Hematopoietic multipotent progenitor cell treated with erythropoietin and hydrocortisone succinate and interleukin-3 and kit ligand, for 6 days (in vitro differentiated cells): ENCODE results near the gene TMEM184A.
"Not testable (repeated sequence)": the region's sequence is repeated elsewhere in the genome, so short reads cannot be mapped to it uniquely, and the experiment has no call there.

Experiments used
- DNase-seq: peaks from one replicate; pipeline ENCODE4 v3.0.0-alpha.2; 2015

The TMEM184A gene

GRCh38 chr7:1588978-1589377, 33.0 kb upstream of the TMEM184A start:
- DNase-seq, result no peak

DNA sequence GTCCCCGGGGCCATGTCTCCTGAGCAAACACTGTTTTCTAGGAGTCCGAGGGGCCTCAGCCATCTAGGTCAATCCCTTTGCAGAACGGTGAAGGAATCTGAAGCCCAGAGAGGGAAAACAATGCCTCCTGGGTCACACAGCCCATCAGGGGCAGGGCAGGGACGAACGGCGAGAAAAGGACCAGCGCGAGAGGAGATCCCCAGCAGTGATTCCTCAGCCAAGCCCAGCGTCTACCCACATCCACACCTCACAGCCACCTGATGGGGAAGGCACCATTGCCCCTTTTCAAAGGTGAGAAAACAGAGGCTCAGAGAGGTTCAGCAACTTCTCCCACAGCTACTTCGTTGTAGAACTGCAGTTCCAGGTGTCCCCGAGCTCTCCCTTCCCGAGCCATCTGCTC, 31.7 kb upstream of the TMEM184A start:
- DNase-seq, result no peak

GRCh38 chr7:1586827-1587705, 31.1 kb upstream of the TMEM184A start:
- no peak for DNase-seq

DNA sequence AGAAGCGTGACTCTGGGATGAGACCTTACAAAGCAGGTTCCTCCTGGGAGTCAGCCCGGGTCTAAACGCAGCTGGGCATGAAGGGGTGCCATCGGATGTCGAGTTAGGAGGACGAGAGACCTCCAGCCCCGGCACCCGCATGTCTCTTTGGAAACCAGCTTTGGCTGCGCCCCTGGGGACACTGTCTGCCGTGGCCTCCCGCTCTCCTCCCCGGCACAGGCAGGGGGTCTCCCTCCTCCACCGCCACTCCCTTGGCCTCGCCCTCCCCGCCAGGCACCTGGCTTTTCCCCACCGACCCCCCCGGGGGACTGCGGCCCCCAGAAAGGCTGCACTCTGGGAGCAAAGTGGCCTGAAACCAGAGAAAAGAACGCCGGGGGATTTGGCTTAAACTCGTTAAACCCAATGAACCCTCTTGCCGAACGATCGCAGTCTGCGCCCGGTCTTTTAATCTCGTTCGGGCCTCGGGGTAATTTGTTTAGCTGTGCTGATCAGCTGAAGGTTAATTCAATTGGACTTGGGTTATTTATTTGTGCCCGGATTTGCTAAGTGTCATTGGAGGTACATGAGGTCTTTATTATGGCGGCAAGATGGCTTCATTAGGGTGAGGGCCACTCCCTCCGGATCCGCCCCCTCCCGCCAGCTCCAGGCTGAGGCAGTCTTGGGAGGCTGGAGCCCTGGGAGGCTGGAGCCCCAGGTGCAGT, 30.3 kb upstream of the TMEM184A start:
- DNase-seq, result no peak

DNA sequence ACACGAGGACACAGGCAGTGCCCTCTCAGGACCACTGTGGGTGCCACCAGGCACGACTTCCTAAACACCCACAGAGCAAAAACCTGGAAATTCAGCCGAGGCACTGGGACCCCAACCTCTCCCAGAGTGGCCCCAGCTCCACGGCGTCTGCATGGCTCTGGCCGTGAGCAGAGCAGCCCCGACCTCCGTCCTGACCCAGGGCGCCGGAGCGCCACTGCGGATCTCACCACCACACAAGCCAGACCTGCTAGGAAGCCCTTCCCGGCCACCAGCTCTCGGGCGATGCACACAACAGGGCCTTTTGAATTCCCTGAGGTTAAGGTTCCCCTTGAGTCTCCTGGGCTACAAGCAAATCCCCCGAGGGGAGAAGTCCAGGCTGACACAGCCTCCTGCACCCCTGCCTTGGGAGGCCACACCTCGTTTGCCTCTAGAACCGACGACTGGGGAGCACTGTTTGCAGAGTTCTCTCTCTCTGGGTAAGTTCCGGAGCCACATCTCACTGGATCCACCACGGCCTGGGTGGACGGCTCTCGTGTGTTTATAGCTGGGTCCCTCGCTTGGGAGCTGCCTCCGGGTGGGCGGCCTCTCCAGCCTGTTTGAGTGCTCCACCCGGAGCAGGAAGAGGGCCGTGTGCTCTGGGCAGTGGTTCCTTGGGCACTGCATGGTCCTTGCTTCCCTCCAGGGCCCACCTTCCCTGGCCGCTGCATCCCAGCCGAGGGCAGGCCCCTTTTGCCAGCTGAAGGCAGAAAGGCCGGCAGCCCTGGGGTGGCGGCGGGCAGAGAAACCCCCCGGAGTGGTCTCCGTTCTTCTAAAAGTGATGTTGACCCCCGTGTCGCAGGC, 29.4 kb upstream of the TMEM184A start:
- DNase-seq, result no peak

DNA sequence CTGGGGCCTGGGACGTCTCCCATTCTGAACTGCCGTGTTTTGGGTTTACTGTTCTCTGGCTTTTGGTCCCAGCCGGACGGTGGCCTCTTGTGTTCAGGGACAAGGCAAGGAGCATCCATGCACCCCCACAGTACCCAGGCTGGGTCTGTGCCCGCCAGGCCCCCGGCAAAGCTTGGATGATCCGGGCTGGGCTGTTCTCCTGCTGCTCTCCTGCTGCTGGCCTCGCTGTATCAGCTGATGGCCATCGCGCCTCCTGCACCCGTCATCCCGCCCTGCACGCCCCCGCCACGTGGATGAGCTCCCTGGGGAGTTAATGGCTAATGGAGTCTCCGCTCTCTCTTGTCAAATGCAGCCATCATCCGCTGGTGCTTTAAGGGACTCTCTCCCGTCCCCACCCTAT, 28.7 kb upstream of the TMEM184A start:
- no peak for DNase-seq

- not testable (repeated sequence) for DNase-seq
These were observed 27.4 kb upstream of the TMEM184A start for GRCh38 chr7:1583241-1583930.

DNA sequence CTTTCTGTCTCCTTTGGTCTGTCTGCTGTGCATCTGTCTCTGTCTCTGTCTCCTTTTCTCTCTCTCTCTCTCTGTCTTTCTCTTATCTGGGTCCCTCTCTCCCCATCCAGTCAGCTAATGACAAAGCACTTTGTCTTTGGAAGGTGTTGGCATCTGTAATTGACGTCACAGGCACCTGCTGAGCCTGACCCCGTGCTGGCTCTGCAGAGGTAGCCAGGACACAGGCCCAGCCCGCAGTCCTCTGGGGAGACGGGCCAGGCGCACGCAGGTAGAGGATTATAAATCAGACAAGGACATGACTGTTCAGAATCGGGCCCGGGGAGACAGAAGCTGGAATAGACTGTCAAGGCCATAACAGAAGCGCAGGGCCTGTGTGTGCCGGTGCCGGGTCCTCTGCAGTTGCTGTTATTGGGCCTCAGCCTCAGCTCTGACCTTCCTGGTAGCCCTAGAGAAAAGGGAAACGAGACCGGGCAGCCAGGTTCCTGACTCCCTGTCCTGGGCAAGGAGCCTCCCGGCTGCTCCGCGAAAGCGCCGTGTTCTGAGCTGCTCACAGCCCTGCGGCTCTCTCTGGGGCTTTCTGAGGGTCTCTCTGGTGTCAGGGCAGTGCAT, 24.5 kb upstream of the TMEM184A start:
- DNase-seq, result no peak

GRCh38 chr7:1579481-1580421, 23.7 kb upstream of the TMEM184A start:
- peak; percentile 80 for DNase-seq

DNA sequence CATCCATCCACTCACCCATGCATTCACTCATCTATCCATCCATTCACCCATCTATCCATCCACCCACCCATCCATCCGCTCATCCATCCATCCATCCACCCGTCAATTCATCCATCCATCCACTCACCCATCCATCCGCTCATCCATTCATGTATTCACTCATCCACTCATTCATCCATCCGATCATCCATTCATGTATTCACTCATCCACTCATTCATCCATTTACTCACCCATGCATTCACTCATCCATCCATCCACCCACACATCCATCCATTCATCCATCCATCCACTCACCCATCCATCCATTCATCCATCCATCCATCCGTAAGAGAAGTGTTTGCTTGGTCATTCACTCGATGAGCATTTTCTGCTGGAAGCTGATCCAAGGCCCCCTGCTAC, 22.5 kb upstream of the TMEM184A start:
- DNase-seq, result no peak

- no peak for DNase-seq
These were observed 20.7 kb upstream of the TMEM184A start for GRCh38 chr7:1576521-1577253.

DNA sequence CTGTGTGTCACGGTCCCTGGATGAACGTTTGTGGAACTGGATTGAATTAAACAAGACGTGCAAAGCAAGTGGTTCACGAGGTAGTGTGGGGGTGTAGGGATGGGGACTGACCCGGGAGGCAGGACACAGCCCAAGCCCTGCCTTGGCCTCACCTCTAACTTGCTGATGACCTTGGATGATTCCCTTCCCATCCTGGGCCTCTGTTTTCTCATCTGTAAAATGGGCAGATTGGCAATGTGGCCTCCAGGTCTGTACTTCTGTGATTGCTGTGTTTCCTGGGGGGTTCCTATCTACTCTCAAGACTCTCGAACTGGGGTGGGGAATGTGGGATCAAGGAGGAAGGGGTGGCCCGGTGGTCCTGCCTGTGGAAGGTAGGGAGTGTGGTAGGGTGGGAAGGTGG, 19.8 kb upstream of the TMEM184A start:
- DNase-seq, result no peak

- no peak for DNase-seq
These were observed 16.3 kb upstream of the TMEM184A start for GRCh38 chr7:1572111-1572822.

DNA sequence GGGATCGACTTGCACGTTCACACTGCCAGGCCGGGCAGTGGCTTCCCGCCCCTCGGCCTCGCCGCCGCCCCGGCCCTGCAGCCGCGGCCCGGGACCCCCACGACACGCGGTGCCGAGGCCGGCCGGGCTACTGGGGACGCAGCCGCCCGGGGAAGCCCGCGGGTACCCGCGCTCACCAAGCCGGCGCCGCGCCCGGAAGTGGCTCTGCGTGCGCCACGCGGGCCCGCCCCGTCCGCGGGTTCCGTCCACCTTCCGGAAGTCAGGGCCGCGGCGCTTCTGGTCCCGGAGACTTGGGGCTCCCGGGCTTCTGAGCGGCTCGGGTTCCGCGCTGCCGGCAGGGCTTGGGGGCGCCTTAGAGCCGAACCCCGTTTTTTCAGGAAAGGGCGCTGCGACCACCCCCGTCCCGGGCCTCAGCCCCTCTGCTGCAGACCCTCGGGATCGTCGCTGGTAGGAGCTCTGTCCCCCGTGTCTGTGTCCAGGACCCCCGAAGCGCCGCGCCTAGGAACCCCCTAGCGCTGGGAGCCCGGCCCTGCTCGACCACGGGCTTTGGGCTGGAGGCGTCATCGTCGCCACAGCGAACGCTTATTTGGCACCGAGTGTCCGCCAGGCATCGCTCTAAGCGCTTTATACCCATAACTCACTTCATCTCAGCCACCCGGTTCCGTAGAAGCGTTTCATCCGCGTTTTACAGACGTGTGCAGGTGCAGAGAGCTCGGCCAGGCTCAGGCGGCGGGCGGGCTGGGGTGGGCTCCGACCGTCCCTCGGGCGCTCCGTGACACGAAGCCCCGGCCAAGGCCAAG, 14.0 kb upstream of the TMEM184A start, which contains the start of gene PSMG3:
TSS of gene PSMG3 (minus strand) at position 200 of the 800 bp plus-strand sequence. CDS start 693 bp downstream, outside the sequence.
- DNase-seq, result peak; percentile 96

- DNase-seq, result no peak
These were observed 13.4 kb upstream of the TMEM184A start for GRCh38 chr7:1569440-1569832.

GRCh38 chr7:1569016-1569415, 13.0 kb upstream of the TMEM184A start:
- DNase-seq, result peak; percentile 45

DNA sequence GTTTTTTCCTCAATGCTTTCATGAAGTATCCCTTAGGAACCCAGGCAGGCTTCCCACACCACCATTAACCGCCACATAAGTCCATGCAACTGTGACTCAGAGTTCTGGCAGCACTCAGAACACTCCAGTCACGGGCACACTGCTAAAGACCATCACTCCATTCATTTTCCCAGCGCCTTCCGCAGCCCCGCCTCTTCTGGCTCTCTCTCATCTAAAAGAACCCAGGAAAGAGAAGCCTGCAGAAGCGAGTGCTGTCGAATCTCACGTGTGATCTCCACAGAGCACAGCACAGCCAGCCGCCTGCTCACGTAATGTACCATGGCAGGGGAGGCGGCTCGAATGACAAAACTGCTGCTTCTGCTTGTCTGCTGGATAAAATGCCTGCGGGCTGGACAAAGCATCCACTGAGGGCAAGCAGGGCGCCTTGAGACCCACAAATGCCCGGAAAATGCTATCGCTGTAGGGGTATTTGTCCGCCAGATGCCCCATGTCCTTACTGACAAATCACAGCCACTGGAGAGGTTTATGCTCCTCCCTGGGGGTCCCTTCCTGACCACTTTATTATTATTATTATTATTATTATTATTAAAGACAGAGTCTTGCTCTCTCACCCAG, 12.0 kb upstream of the TMEM184A start:
- no peak for DNase-seq
